22Rv1 (cell line): Measurements from ENCODE around the gene ANTXR1.

Source experiments
- ZFX ChIP-seq: fragments of 450-650 bp; IDR thresholded peaks from 2 replicates; pipeline ENCODE4 v1.6.1; 2017; ENCODE audit warnings: antibody characterized with exemption, borderline replicate concordance
- TF ChIP-seq, protein P1 (sequence below): fragments of 450-650 bp; IDR thresholded peaks from 2 replicates; pipeline ENCODE4 v1.5.1; 2017; ENCODE audit warnings: mild to moderate bottlenecking

DNA sequence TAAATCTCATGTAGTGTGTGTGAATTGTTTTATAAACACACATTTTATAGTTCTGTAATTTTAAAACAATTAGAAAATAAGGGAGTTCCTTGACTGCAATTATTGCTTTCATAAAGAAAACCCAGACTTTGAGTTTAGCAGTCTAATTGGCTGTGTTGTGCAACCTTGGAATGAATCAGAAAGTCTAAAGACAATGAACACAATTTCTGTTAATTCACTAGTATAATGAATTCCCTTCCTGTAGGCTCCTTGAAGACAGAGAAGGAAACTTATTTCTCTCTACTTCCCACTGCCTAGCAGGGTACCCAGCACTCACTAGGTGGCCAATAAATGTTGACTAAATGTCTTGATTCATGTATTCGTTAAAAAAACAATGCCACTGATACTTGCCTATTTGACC is 79.9 kb downstream of the ANTXR1 start:
- TF ChIP-seq, protein P1, sequence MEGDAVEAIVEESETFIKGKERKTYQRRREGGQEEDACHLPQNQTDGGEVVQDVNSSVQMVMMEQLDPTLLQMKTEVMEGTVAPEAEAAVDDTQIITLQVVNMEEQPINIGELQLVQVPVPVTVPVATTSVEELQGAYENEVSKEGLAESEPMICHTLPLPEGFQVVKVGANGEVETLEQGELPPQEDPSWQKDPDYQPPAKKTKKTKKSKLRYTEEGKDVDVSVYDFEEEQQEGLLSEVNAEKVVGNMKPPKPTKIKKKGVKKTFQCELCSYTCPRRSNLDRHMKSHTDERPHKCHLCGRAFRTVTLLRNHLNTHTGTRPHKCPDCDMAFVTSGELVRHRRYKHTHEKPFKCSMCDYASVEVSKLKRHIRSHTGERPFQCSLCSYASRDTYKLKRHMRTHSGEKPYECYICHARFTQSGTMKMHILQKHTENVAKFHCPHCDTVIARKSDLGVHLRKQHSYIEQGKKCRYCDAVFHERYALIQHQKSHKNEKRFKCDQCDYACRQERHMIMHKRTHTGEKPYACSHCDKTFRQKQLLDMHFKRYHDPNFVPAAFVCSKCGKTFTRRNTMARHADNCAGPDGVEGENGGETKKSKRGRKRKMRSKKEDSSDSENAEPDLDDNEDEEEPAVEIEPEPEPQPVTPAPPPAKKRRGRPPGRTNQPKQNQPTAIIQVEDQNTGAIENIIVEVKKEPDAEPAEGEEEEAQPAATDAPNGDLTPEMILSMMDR, result no peak
- no peak for TF ChIP-seq ZFX
